ENCODE data around the gene MVB12B. TPM values are rescaled to one million over a fixed set of nuclear protein-coding genes. Genes with fewer than 3 reads are reported as not detected.

The MVB12B gene
- total RNA-seq, 4 donors from 2014 or later: 2.1 to 39.2 (median 22.2) TPM

GRCh38 chr9:126501383-126502331 is 175.0 kb downstream of the MVB12B start:
- TF ChIP-seq CTCF (IDR thresholded peaks at IDR 0.05) (no peak), POLR2A (IDR thresholded peaks at IDR 0.05) (no peak)
- H3K27me3 ChIP-seq: no peaks in the 10 kb centered on the region
- no peak overlapping the region for H3K27ac ChIP-seq
- H3K9me3 ChIP-seq: no peaks in the 10 kb centered on the region
- H3K4me1 ChIP-seq: no peaks in the 10 kb centered on the region
- intact Hi-C loops (cut with DNase I; ENCODE audit: low total_unique reads): loop anchor here (5.0 kb wide), 1 partner anchor 56 kb away; no protein-coding TSS in a partner anchor
- no peaks in the 10 kb centered on the region for H3K36me3 ChIP-seq
- no peak for DNase-seq
- H3K4me3 ChIP-seq: no peak overlapping the region

- Histone ChIP-seq H3K36me3 (no peaks in the 10 kb centered on the region), H3K27me3 (no peaks in the 10 kb centered on the region), H3K27ac (no peak overlapping the region), H3K9me3 (no peaks in the 10 kb centered on the region), H3K4me3 (no peak overlapping the region), H3K4me1 (no peaks in the 10 kb centered on the region)
- DNase-seq: no peak
- intact Hi-C loops (cut with DNase I; ENCODE audit: low total_unique reads): loop anchor here (5.0 kb wide), 1 partner anchor 55 kb away; no protein-coding TSS in a partner anchor
- TF ChIP-seq CTCF (IDR thresholded peaks at IDR 0.05) (no peak), POLR2A (IDR thresholded peaks at IDR 0.05) (no peak)
These were observed 176.0 kb downstream of the MVB12B start for GRCh38 chr9:126502417-126503332.

- Histone ChIP-seq H3K27ac (no peak overlapping the region), H3K27me3 (no peaks in the 10 kb centered on the region), H3K4me3 (no peak overlapping the region), H3K4me1 (no peaks in the 10 kb centered on the region), H3K36me3 (no peaks in the 10 kb centered on the region), H3K9me3 (no peaks in the 10 kb centered on the region)
- TF ChIP-seq POLR2A (IDR thresholded peaks at IDR 0.05) (no peak), CTCF (IDR thresholded peaks at IDR 0.05) (no peak)
- intact Hi-C loops (cut with DNase I; ENCODE audit: low total_unique reads): loop anchor here (5.0 kb wide), 1 partner anchor 54 kb away; no protein-coding TSS in a partner anchor
- no peak for DNase-seq
These were observed 176.9 kb downstream of the MVB12B start for GRCh38 chr9:126503333-126504085.

- Histone ChIP-seq H3K4me3 (no peak overlapping the region), H3K4me1 (no peaks in the 10 kb centered on the region), H3K27ac (no peak overlapping the region), H3K9me3 (no peaks in the 10 kb centered on the region), H3K36me3 (no peaks in the 10 kb centered on the region), H3K27me3 (no peaks in the 10 kb centered on the region)
- intact Hi-C loops (cut with DNase I; ENCODE audit: low total_unique reads): loop anchor here (5.0 kb wide), 1 partner anchor 53 kb away; no protein-coding TSS in a partner anchor
- TF ChIP-seq CTCF (IDR thresholded peaks at IDR 0.05) (no peak), POLR2A (IDR thresholded peaks at IDR 0.05) (no peak)
- DNase-seq: no peak
These were observed 177.7 kb downstream of the MVB12B start for GRCh38 chr9:126504086-126504976.
